HFFc6 (cell line): ENCODE measurements around the gene GABPB2. TPM values are rescaled to one million over a fixed set of nuclear protein-coding genes. Genes with fewer than 3 reads are reported as not detected.

Source experiments
- DNase-seq: peaks from one replicate; pipeline ENCODE4 v3.0.0-alpha.2; 2018
- H3K27ac Mint-ChIP-seq: 2 replicates; pipeline ENCODE4 v1.8.0; 2020; ENCODE audit warnings: mild to moderate bottlenecking, mixed read lengths
- H3K27me3 Mint-ChIP-seq: 2 replicates; pipeline ENCODE4 v1.8.0; 2021; ENCODE audit warnings: mild to moderate bottlenecking, moderate library complexity, mixed read lengths; ENCODE audit not compliant: insufficient read depth
- H3K36me3 Mint-ChIP-seq: 2 replicates; pipeline ENCODE4 v1.8.0; 2021; ENCODE audit warnings: low read depth, mixed read lengths
- H3K4me1 Mint-ChIP-seq: 2 replicates; pipeline ENCODE4 v1.8.0; 2020; ENCODE audit warnings: low read depth, mixed read lengths
- H3K4me3 Mint-ChIP-seq: 2 replicates; pipeline ENCODE4 v1.8.0; 2020; ENCODE audit warnings: mild to moderate bottlenecking, moderate library complexity, mixed read lengths
- H3K9me3 Mint-ChIP-seq: 2 replicates; pipeline ENCODE4 v1.8.0; 2020; ENCODE audit warnings: mild to moderate bottlenecking, mixed read lengths
- total RNA-seq, 6 experiments: library from RNA; stranded (reverse); fragmentation: NEBNext Ultra II Directional; extraction: Animal tissue kit (Norgen Biotek cat#: 25700); gene quantifications; 2 replicates in 1 of 6; 3 replicates in 5 of 6; pipeline ENCODE4 v1.2.3, GENCODE V29; 2021
- TF ChIP-seq, protein P1 (sequence below): fragments of 200-600 bp; sonication (generic); IDR thresholded peaks from 2 replicates; pipeline ENCODE4 v1.5.0; 2021; ENCODE audit warnings: antibody characterized with exemption, mild to moderate bottlenecking

GABPB2 gene
- total RNA-seq, 6 experiments from 2014 or later, result 10.6 to 12.2 (median 11.5) TPM

DNA sequence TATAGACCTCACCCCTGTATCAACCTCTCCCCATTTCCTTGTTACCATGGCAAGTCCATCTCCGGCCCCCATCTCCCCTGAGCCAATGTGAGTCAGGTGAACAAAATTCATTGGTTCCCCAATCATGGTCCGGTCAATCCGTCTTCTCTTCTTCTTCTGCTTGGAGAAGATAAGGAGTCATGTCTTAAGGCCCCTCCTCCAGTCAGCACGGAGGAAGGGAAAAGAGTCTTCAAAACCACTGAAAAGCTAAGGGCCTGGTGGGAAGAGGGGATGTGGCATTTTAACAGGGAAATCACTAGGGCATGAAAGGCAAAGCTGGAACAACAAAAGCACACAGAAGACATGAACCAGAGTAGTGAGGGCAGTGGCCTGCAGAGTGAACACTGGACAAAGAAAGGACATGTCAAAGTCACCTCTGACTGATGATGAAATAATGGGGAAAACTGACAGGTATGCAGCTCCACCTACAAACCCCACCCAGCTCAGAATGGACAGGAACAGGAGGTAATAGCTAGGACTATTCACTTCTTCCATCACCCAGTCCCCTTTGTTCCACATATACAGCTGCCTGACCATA lies 15.5 kb upstream of the GABPB2 start:
- Mint-ChIP-seq H3K36me3 (peaks cover 53% of the 10 kb centered on the region), H3K4me3 (no peak overlapping the region), H3K4me1 (peaks cover 37% of the 10 kb centered on the region), H3K27me3 (peaks cover 4% of the 10 kb centered on the region), H3K9me3 (no peaks in the 10 kb centered on the region), H3K27ac (peak overlapping the region; percentile 99; the same call in 1 of the 2 replicates)
- DNase-seq, result no peak
- TF ChIP-seq, protein P1, sequence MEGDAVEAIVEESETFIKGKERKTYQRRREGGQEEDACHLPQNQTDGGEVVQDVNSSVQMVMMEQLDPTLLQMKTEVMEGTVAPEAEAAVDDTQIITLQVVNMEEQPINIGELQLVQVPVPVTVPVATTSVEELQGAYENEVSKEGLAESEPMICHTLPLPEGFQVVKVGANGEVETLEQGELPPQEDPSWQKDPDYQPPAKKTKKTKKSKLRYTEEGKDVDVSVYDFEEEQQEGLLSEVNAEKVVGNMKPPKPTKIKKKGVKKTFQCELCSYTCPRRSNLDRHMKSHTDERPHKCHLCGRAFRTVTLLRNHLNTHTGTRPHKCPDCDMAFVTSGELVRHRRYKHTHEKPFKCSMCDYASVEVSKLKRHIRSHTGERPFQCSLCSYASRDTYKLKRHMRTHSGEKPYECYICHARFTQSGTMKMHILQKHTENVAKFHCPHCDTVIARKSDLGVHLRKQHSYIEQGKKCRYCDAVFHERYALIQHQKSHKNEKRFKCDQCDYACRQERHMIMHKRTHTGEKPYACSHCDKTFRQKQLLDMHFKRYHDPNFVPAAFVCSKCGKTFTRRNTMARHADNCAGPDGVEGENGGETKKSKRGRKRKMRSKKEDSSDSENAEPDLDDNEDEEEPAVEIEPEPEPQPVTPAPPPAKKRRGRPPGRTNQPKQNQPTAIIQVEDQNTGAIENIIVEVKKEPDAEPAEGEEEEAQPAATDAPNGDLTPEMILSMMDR, result no peak

DNA sequence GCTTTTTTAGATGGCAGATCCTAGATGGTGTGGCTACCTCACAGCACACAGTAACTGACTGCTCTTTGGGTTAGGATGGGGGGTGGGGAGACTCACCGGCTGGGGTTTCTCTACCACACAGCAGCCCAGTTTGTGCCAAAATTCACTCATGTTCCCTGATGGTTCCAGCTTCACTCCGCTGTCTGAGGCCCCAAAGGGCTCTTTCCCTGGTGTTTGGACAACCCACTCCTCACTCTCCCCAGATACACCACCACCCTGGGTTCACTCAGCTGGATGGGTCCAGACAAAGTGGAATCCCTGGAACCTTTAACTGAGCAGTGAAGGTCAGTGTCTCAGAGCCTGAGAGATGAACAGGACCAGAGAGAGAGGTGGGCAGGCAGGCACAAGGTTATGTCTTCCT lies 15.0 kb upstream of the GABPB2 start:
- peaks cover 37% of the 10 kb centered on the region for H3K4me1 Mint-ChIP-seq
- peaks cover 4% of the 10 kb centered on the region for H3K27me3 Mint-ChIP-seq
- peak overlapping the region; percentile 99 for H3K27ac Mint-ChIP-seq
- TF ChIP-seq, protein P1, result no peak
- no peaks in the 10 kb centered on the region for H3K9me3 Mint-ChIP-seq
- peaks cover 53% of the 10 kb centered on the region for H3K36me3 Mint-ChIP-seq
- no peak for DNase-seq
- peak overlapping the region; percentile 58; the same call in 1 of the 2 replicates for H3K4me3 Mint-ChIP-seq

DNA sequence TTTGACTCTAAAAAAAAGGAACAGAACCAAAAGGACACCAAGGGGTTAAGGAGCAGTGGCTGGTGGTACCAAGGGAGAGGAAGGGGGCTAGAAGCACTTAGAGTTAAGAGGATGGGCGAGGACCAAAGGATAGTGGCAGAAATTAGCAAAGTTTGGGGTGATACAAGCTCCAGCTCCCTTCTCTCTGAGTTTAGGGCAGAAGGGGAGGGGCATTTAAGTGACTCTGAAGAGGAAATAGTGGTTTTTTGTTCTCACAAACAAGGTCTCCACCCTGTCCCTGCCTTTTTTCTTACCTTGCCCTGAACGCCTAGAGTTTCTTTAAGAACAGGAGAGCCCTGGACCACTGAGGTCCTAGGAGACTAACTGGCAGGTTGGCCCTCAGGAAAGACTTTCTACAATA lies 14.4 kb upstream of the GABPB2 start:
- peaks cover 53% of the 10 kb centered on the region for H3K36me3 Mint-ChIP-seq

DNA sequence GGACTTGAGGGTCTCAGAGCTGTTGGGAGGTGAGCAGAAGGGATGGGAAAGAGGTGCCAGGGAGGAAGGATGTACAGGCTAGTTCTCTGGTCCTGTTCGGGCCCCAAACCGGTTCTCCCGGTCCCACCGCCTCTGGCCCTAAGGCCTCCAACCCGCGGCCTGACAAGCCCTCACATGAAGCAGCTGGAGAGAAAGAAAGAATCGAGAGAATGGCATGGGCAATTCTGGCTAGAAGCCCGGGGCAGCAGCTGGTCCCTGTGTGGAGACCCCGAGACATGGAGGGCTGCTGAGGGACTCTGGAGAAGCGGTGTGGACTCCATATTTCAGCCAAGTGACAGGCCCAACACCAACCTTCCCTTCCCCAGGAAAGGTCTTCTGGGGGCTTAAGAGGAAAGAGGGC lies 11.9 kb upstream of the GABPB2 start:
- DNase-seq, result no peak
- Mint-ChIP-seq H3K27ac (peak overlapping the region; percentile 99), H3K4me1 (peaks cover 64% of the 10 kb centered on the region), H3K4me3 (peak overlapping the region; percentile 93), H3K9me3 (no peaks in the 10 kb centered on the region), H3K36me3 (peaks cover 48% of the 10 kb centered on the region), H3K27me3 (peaks cover 6% of the 10 kb centered on the region)
- TF ChIP-seq, protein P1, result no peak

More for the DNA sequence above, 14.4 kb upstream of the GABPB2 start:
- no peaks in the 10 kb centered on the region for H3K9me3 Mint-ChIP-seq
- H3K4me3 Mint-ChIP-seq, result peak overlapping the region; percentile 93
- H3K27ac Mint-ChIP-seq, result peak overlapping the region; percentile 99
- no peak for DNase-seq
- H3K4me1 Mint-ChIP-seq, result peaks cover 42% of the 10 kb centered on the region
- H3K27me3 Mint-ChIP-seq, result peaks cover 5% of the 10 kb centered on the region
- TF ChIP-seq, protein P1, result no peak

DNA sequence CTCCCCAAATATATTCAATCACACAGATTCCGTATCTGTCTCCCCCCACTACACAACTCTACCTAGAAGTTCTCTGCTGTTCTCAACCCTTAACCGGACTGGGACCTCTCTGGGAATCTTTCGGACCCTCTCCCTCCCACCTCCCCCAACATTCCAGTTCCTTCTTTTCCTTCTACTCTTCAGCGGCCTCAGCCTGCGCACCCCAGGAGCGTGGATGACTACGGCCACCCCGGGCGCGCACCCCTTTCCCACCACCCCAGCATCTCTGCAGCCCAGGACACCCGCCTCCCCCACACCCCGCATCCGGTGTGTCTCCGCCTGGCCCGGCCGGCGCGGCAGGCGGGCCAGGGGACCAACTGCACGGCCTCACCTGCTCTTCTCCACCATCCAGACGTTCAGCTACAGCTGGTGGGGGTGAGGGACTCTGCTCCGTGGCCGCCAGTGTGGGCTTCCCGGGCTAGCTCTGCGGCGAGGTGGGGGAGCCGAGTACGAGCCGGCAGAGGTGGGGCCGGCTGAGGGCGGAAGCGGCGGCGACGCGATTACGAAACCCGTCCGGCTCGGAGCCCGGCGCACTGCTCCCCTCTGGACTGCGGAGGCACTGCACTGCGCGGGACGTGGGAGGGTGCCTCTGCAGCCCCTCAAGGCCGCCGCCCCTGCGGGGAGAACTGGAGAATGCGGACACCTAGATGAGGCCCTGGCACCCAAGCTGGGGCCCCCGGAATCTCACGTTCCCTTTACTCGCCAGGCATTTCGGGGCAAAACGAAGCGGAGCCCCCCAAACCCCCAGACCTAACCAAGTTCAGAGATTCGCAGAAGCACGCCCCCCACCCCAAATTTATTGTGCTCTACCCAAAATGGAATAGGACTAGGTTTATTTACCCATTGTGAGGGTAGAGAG lies 11.2 kb upstream of the GABPB2 start, which contains the start of gene CDC42SE1:
Gene CDC42SE1, minus strand, starts transcription at position 514 of the 898 bp plus-strand sequence. CDS start 3,892 bp downstream, outside the sequence.
- Mint-ChIP-seq H3K9me3 (no peaks in the 10 kb centered on the region), H3K27ac (peak within 1 kb of the TSS; percentile 99), H3K4me1 (peaks cover 64% of the 10 kb centered on the region), H3K36me3 (peaks cover 44% of the 10 kb centered on the region), H3K4me3 (peak within 1 kb of the TSS; percentile 93), H3K27me3 (peaks cover 6% of the 10 kb centered on the region)
- DNase-seq, result peak; percentile 68
- TF ChIP-seq, protein P1, result peak; percentile 84
